Embryonic facial prominence (tissue), 1 donor: ENCODE results near the gene DNASE1.
"Not testable (repeated sequence)": the region's sequence is repeated elsewhere in the genome, so short reads cannot be mapped to it uniquely, and the experiment has no call there.

Source experiments
- DNase-seq: peaks from one replicate; pipeline ENCODE4 v3.0.0-alpha.2; 2016; ENCODE audit errors: extremely low spot score

DNASE1 gene, protein sequence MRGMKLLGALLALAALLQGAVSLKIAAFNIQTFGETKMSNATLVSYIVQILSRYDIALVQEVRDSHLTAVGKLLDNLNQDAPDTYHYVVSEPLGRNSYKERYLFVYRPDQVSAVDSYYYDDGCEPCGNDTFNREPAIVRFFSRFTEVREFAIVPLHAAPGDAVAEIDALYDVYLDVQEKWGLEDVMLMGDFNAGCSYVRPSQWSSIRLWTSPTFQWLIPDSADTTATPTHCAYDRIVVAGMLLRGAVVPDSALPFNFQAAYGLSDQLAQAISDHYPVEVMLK

DNA sequence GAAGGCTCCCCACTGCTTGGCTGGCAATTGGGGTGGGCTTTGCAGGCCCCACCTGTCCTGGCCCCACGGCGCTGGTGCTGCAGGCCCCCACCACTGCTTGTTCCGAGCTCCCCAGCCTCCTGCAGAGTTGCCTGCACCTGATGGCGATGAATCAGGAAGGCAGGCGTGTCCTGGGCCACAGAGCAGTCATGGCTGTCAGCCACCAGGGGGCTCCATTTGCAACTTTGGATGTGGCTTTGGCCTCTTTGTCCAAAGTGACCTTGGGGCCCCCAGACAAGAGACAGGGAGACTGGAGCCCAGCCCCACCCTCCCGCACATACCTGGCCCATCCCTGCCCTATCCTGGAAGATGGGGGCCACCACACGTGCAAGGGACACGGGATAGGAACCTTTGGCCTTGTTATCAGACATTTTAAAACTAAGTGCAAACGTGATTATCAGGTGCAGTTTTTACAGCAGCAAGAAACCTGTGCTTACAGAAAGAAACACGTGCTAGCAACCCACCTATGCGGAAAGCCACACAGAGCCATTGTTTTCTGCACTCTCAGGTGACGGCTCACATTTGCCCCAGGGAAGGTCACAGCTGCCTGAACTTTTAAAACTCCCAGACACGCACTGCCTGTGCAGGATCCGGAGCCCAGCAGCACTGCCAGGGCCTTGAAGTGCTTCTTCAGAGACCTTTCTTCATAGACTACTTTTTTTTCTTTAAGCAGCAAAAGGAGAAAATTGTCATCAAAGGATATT lies at the start of gene DNASE1:
DNASE1 (plus strand) TSS at position 443 of the 743 bp plus-strand sequence. CDS start 683 bp downstream, outside the sequence.
- no peak for DNase-seq

DNA sequence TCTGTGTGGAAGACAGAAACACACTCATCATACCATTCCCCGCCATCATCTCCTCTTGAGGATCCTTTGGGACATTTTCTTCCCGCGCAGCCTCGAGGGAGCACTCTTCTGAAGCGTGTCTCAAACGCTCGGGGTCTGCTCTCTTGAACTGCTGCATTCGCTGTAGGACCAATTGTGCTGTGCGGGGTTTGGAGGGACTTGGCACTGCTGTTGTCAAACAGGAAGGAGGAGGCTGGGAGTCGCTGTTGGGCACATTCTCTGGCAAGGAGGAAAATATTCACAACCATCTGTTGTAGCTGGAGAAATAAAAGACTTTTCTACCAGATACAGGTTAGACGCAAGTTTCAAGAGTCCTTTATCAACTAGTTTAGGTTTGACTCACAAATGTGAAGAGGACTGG lies 48.0 kb upstream of the DNASE1 start:
- DNase-seq: no peak

DNA sequence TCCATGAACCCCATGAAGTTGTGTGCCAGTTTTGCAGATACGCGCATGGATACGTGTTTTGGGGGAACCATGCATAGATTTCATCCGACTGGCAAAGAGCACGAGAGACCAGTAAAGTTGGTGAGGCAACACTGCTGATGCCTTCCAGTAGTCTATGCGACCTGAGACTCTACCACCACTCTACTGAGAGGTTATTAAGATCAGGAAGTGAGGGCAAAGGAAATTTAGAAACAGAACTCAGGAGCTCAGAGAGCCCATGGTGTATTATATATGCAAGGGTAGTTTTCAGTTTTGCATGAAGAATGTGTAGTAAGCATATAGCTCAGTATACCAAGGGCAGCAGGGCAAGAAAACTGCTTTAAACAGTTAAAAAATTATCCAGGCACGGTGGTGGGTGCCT lies 47.3 kb upstream of the DNASE1 start:
- no peak for DNase-seq

DNA sequence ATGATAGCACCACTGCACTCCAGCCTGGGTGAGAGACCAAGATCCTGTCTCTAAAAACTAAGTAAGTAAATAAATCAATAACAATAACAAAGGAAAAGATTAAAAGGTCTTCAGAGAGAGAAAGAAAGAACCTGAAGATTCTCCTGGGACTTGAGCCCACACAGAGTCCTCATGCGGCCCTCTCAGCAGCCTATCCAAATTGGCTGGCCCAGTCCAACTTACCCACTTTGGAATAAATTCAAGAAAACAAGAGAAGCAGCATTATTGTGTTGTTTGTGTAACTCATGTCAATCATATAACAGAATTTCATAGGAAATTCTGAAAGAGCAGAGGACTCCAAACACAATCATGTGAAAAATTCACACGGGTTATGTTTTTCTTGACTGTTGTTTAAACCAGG lies 46.9 kb upstream of the DNASE1 start:
- DNase-seq: no peak

DNA sequence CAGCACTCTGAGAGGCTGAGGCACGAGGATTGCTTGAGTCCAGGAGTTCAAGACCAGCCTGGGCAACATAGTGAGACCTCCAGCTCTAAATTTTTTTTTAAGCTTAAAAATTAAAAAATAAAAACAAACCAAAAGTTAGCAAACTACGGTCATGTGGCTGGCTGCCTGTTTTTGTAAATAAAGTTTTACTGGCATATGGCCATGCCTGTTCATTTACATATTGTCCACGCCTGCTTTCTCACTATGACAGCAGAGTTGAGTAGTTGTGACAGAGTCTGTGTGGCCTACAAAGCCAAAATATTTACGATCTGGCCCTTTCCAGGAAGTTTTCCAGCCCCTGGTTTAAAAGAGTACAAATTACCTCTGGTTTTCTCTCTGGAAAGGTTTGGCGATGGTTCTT lies 46.4 kb upstream of the DNASE1 start:
- DNase-seq: no peak

DNA sequence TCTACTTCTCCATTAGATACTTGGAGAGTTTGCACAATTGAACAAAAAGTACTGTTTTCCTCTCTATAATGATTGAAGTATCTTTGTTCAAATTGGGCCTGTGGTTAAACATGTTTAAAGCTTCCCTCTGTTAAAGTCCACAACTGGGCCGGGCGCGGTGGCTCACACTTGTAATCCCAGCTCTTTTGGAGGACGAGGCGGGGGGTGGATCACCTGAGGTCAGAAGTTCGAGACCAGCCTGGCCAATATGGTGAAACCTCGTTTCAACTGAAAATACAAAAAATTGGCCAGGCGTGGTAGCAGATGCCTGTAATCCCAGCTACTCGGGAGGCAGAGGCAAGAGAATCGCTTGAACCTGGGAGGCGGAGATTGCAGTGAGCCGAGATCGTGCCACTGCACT lies 45.5 kb upstream of the DNASE1 start:
- not testable (repeated sequence) for DNase-seq

DNA sequence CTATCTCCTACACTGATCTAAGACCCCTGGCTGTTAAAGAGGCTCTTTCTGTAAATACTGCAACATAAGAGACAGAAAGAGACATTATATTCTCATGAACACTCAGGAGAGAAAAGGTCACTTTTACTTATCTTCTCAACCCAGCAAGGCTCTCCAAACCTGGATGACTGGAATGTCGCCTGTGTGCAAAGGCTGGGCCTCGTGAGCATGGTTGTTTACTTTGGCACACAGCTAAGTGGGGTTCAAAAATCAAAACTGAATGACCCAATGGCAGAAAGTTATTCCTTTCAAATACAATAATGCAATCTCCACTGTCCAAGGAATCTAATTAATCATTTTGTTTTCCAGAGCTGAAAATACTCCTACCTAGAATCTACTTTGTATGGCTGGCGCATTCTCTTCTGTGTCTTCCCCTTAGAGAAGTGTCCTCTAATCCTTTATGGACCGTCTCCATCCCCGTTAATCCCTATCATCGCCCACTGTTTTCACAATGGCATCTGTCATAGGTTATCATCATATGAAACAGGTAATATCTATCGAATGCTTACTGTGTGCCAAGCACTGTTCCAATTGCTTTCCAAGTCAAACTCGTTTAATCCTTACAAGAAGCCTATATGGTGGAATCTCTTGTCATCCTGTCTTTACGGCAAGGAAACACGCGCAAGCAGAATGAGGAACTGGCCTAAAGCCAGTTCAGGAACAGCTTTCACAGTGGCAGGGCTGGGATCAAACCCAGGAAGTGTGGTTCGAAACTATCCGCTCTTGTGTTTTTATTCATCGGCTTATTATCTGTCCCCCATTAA lies 44.4 kb upstream of the DNASE1 start:
- no peak for DNase-seq

DNA sequence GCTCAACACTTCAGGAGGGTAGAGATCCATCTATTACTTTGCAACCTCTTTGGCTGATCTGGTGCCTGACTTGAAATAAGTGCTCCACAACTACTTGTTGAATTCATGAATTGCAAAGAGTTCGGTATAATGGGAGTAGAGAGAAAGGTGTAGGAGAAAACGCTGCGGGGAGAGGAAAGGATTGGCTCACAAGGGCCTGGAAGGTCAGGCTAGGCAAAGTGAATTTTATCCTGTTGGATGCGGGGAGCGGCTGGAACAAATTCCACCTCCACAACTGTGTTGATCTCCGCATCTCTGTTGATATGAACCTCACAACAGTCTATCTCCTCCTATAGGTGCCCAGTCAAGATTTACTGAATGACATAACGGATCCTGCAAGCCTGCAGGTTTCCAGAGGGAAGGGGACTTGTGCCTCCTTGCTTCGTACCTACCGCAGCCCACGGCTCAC lies 43.8 kb upstream of the DNASE1 start:
- no peak for DNase-seq

DNA sequence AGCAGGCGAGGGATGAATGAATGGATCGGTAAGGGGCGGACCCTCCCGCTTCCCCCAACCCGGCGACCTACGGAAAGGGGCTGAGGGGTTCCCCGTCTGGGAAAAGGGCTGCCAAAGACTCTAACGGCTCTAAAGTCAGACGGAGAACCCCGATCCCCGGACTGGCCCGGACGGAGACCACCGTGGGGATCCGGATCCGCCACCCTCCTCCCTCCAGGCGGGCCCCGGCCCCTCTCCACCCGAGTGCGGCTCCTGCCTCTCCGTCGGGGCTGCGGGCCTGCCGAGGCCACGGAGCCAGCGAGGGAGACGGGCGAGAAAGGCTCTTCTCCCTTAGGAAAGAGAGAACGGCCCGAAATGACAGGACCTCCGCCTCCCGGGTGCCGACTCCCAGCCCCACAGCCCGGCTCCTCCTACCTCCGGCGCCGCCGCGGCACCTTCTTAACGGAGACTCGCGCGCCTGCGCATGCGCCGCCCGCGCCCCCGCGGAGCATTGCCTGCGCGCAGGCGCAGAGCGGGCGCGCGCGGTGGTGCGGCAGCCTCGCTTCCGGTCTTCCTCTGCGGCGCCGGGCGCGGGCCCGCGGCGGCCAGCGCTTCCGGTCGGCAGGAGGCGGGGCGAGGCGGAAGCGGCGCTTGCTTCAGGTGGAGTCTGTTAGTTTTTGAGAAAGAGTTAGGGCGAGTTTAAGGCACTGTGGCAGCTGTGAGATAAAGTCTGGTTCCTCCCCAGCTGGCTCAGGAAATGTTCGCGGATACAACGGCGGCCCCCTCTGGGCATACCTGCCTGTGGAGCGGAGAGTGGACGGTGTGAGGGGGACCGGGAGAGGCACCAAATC lies 43.1 kb upstream of the DNASE1 start, which contains the start of gene SLX4:
SLX4 (minus strand) TSS at position 461 of the 830 bp plus-strand sequence. CDS start 2,642 bp downstream, outside the sequence.
- DNase-seq: peak; percentile 90

DNA sequence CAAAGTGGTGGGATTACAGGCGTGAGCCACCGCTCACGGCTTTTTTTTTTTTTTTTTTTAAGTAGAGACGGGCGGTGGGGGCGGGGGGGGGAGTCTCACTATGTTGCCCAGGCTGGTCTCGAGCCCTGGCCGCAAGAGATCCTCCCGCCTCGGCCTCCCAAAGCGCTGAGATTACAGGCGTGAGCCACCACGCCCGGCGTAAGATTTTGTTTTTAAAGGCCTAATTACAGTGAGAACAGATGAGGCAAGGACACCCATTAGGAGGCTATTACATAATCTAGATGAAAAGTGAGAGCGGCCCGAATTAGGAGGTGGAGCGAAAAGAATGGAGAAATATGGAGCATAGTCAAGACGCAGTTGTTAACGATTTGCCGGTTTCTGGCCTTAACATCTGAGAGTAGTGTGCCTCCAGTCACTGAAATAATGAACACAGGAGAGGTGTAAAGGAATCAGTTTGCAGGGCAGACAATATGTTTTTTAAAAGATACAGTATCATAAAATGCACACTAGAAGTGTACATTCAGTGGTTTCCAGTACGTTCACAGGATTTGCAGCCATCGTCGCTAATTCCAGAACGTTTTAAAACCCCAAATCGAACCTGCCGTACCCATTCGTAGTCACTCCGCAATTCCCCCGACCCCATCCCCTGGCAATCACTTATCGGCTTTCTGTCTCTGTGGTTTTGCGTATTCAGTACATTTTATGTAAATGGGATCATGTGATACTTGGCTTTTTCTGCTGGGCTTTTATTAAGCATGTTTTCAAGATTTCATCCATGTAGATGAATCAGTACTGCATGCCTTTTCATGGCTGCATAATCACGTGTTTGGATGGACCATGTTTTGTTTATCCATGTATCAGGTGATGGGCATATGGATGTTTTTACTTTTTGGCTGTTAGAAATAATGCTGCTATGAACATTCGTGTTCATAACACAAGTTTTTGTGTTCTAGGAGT lies 41.7 kb upstream of the DNASE1 start:
- DNase-seq: no peak

DNA sequence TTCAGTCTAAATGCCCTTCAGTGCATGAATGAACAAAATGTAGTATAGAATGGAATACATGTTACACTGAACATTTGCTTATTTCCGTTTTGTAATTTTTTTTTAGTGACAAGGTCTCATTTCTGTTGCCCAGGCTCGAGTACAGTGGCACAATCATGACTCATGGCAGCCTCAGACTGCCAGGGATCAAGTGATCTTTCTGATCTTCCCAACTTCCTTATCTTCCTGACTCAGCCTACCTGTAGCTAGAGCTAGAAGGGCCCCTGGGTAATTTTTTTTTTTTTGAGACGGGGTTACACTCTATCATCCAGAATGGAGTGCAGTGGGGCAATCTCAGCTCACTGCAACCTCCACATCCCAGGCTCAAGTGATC lies 35.7 kb upstream of the DNASE1 start:
- DNase-seq: no peak

DNA sequence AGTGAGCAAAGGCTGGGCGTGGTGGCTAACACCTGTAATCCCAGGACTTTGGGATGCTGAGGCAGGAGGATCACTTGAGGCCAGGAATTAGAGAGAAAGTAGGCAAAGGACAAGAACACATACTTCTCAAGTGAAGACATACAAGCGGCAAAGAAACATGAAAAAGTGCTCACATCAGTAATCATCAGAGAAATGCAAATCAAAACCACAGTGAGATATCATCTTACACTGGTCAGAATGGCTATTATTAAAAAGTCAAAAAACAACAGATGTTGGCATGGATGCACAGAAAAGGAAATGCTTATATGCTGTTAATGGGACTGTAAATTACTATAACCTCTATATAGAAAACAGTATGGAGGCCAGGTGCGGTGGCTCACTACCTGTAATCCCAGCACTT lies 30.8 kb upstream of the DNASE1 start:
- no peak for DNase-seq

DNA sequence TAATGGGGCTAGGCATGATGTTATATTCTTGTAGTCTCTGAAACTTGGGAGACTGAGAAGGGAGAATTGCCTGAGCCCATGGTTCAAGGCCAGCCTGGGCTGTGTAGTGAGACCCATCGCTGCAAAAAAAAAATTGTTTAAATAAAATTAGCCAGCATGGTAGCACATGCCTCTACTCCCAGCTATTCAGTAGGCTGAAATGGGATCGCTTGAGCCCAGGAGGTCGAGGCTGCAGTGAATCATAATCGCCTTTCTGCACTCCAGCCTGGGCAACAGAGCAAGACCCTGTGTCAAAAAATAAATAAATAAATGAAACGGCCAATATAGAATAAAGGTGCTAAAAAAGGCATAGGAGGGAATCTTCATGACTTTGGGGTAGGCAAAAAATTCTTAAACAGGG lies 29.2 kb upstream of the DNASE1 start:
- no peak for DNase-seq

DNA sequence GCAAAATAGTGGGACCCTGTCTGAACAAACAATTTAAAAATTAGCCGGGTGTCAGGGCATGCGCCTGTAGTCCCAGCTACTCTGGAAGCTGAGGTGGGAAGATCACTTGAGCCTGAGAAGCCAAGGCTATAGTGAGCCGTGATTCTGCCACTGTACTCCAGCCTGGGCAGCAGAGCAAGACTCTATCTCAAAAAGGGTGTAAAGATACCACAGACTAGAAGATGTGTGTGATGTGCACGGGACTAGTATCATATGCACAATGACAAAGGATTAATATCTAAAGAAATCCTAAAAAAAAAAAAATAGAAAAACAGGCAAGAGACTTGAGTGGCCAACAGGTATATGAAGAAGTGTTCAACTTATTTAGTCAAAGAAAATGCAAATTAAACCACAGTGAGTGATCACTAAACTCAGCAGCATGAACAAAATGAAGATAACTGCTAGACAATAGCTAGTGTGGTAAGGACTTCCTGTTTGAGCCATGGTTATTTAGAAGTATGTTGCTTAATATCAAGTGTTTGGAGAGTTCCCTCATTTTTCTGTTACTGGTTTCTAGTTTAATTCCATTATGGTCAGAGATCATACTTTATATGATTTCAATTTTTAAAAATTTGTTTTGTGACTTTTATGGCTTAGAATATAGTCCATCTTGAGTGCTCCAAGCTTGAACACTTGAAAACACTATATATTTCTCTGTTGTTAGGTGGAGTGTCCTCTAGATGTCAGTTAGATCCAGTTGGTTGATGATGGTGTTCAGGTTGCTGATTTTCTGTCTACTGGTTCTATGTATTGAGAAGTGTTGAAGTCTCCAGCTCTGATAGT lies 28.4 kb upstream of the DNASE1 start:
- DNase-seq: no peak

DNA sequence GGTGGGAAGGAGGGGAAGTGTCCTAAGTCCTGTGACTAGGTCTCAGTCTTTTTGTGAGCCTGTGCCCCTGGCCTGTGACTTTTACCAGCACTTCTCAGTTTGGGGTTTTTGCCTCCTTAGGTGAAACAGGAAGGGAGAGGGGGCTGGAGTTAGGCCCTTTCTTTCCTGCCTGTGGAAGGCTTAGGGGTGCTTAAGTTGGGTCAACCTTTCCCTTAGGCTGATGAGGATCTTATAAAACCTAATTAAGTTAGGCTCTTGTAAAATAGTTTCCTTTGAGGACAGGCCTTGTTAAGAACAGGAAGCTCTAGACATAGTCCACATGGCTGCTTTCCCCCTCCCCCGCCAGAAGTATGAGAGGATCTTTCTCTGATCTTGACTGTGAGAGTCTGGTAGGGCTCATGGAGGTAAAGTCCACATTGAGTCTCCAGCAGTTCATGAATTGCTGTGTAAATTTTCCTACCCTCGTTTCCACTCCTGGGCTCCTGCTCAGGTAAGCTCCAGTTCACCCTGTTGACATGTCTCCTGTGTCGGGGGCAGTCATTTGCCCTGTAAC lies 17.0 kb upstream of the DNASE1 start:
- DNase-seq: no peak

DNA sequence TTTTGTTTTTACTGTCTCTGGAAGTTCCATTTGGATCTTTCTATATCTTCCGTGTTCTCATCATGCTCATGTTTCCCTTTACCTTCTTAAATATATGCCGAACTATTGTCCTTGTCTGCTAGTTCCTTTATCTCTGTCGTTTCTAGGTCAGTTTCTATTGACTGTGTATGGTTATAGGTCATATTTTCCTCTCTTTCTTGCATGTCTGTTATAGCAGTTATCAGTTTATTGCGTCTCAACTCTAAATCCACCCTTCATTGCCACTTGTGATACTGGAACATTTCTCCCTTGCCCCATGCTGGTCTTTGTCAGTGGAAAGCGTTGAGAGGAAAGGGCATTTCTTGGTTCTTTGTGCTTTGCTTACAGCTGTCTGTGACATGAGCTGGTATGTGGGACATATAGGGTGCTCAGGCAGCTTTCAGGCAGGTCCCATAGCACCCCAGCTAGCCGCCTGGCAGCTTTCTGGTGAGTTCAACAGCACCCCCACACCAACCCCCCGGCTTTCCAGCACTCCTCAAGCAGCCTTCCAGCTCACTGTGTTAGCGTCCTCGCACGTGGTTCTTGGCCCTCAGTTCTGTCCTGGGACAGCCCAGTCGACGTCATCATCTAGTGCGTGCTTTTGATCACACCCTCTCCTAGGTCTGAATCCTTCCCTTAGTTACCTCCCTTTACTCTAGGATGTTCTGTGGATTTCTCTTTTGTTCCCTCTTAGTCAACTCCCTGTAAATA lies 15.4 kb upstream of the DNASE1 start:
- no peak for DNase-seq

DNA sequence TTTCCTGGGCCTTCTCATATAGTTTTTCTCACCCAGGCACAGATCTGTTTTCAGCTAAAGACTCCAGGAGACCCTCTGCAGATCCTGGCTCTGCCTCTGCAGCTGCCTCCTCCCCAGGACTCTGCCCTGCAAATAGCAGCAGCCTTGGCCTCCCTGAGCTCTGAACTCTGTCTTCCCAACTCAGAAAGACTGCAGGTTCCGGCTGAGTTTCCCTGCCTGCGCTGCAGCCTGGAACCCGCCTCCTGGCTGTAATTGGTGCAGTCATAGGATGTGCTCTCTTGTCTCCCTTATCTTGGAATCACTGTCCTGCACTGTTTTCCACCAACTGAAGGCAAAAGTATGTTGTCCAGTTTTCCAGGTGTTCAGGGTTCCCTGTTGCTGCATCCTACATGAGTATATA lies 14.3 kb upstream of the DNASE1 start:
- DNase-seq: no peak
